Hematopoietic multipotent progenitor cell treated with erythropoietin and hydrocortisone succinate and interleukin-3 and kit ligand, for 6 days (in vitro differentiated cells): ENCODE results near the gene TMEFF2.
"Not testable (repeated sequence)": the region's sequence is repeated elsewhere in the genome, so short reads cannot be mapped to it uniquely, and the experiment has no call there.

Experiments
- DNase-seq: peaks from one replicate; pipeline ENCODE4 v3.0.0-alpha.2; 2015

Gene TMEFF2

GRCh38 chr2:192127434-192127833 is 67.3 kb downstream of the TMEFF2 start:
- no peak for DNase-seq

- no peak for DNase-seq
Observed at GRCh38 chr2:192126912-192127311, 67.8 kb downstream of the TMEFF2 start.

GRCh38 chr2:192126426-192126825 is 68.3 kb downstream of the TMEFF2 start:
- no peak for DNase-seq

- DNase-seq = no peak
Observed at GRCh38 chr2:192124571-192124970, 70.2 kb downstream of the TMEFF2 start.

GRCh38 chr2:192123847-192124246 is 70.9 kb downstream of the TMEFF2 start:
- no peak for DNase-seq

- no peak for DNase-seq
Observed at GRCh38 chr2:192122946-192123345, 71.8 kb downstream of the TMEFF2 start.

- no peak for DNase-seq
Observed at GRCh38 chr2:192122141-192122540, 72.6 kb downstream of the TMEFF2 start.

GRCh38 chr2:192119536-192119935 is 75.2 kb downstream of the TMEFF2 start:
- no peak for DNase-seq

- DNase-seq = no peak
Observed at GRCh38 chr2:192117705-192118104, 77.0 kb downstream of the TMEFF2 start.

- not testable (repeated sequence) for DNase-seq
Observed at GRCh38 chr2:192111536-192111935, 83.2 kb downstream of the TMEFF2 start.

GRCh38 chr2:192099742-192100141 is 95.0 kb downstream of the TMEFF2 start:
- no peak for DNase-seq

GRCh38 chr2:192098814-192099491 is 95.8 kb downstream of the TMEFF2 start:
- no peak for DNase-seq

GRCh38 chr2:192091476-192091875 is 103.3 kb downstream of the TMEFF2 start:
- DNase-seq = peak; percentile 36

GRCh38 chr2:192090911-192091310 is 103.8 kb downstream of the TMEFF2 start:
- no peak for DNase-seq

- no peak for DNase-seq
Observed at GRCh38 chr2:192087398-192087958, 107.3 kb downstream of the TMEFF2 start.

GRCh38 chr2:192082121-192082520 is 112.6 kb downstream of the TMEFF2 start:
- no peak for DNase-seq

- DNase-seq = not testable (repeated sequence)
Observed at GRCh38 chr2:192080096-192080495, 114.6 kb downstream of the TMEFF2 start.

- no peak for DNase-seq
Observed at GRCh38 chr2:192073878-192074277, 120.9 kb downstream of the TMEFF2 start.

GRCh38 chr2:192072778-192073177 is 122.0 kb downstream of the TMEFF2 start:
- DNase-seq = no peak

- peak; percentile 14 for DNase-seq
Observed at GRCh38 chr2:192072261-192072660, 122.5 kb downstream of the TMEFF2 start.

GRCh38 chr2:192070099-192070498 is 124.6 kb downstream of the TMEFF2 start:
- DNase-seq = no peak

GRCh38 chr2:192069417-192069816 is 125.3 kb downstream of the TMEFF2 start:
- no peak for DNase-seq

GRCh38 chr2:192068966-192069365 is 125.8 kb downstream of the TMEFF2 start:
- no peak for DNase-seq

GRCh38 chr2:192067631-192068030 is 127.1 kb downstream of the TMEFF2 start:
- no peak for DNase-seq

- no peak for DNase-seq
Observed at GRCh38 chr2:192064459-192064858, 130.3 kb downstream of the TMEFF2 start.
